ENCODE results near the gene TMC8. TPM values are rescaled to one million over a fixed set of nuclear protein-coding genes. Genes with fewer than 3 reads are reported as not detected.

Gene TMC8
- total and polyA plus RNA-seq, 2 of the 8 experiments (the other 6 are each of a cell fraction or from before 2014, with no cell fraction given): 1.00 to 2.8 TPM

DNA sequence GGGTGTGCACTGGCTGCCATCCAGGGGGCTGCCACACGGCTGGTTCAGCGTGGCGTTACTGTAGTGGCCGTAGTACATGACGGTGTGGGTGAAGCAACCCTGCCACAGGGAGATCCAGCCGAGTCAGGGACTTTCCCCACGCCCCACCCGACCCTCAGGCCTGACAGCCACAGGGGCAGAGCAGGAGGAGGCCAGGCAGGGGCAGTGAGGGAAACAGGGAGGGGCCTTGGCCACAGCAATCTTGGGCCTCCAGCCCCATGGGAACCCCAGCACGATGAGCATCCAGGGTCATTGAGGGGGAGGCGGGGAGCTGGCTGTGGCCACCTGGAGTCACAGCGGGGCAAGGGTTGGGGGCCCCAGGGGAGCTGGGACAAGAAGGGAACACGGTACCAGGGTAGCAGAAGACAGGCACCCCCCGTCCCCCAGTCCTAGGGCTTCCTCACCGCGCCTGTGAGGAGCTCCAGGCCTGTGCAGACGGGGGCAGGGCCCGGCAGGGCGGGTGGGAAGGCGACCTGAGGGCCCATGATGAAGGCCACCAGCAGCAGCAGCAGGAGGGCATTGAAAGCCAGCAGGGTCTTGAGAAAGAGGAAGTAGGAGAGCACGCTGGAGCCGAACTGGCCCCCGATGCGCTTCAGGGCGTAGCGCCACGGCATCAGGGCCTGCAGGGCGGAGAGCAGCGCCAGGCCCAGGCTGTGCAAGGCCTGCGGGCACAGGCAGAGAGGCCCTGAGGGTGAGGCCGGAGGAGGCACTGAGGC, 6.3 kb upstream of the TMC8 start:
- H4K91ac ChIP-seq (replicated peaks; ENCODE audit: insufficient read length, low read length): no peak overlapping the region
- CTCF ChIA-PET (ENCODE audit: partially characterized antibody): interaction anchor here (1.2 to 11.4 kb wide), 4 partner anchors 10 to 53 kb away, joined by 3 to 122 read pairs (median 8); no protein-coding TSS in a partner anchor
- POLR2A ChIA-PET (ENCODE audit: partially characterized antibody): interaction anchor here (0.8 to 2.5 kb wide), 4 partner anchors 10 to 63 kb away, joined by 3 to 6 read pairs (median 5); partner anchors contain the start of genes AFMID and TK1
- no peaks in the 10 kb centered on the region for H3K79me2 ChIP-seq (ENCODE audit: control insufficient read depth in 1 of 2, insufficient read depth in 2 of 2, low read length in 2 of 2)
- WGBS, 2 experiments (ENCODE audit: extremely low coverage in 1 of 2, insufficient coverage in 1 of 2, insufficient read length in 1 of 2, insufficient replicate concordance in 2 of 2, low coverage in 1 of 2, low lambda C conversion rate in 2 of 2, missing lambda C conversion rate in 1 of 2): 90% methylated on average over 26 of the region's 30 CpGs; no CpG with 5 or more reads in 1 of the 2 experiments
- H3K4ac ChIP-seq (replicated peaks; ENCODE audit: insufficient read length, low read depth, low read length): no peak overlapping the region
- H2AFZ ChIP-seq (ENCODE audit: low read length): no peak overlapping the region
- H3K27ac ChIP-seq (ENCODE audit: low read depth, low read length): no peak overlapping the region
- H4K20me1 ChIP-seq (replicated peaks in 1 of 2; ENCODE audit: control insufficient read depth in 1 of 2, insufficient read depth in 2 of 2, low read length in 2 of 2): peaks cover 4 to 19% of the 10 kb centered on the region in 2 experiments
- H3K36me3 ChIP-seq (ENCODE audit: control insufficient read depth in 2 of 4, insufficient read depth in 4 of 4, low read length in 3 of 4): peaks cover 2 to 32% (median 13%) of the 10 kb centered on the region in 4 experiments; a peak in 5 of 8 replicates
- no peak overlapping the region for H3K23ac ChIP-seq (ENCODE audit: insufficient read length)
- no peak overlapping the region for H2BK15ac ChIP-seq (ENCODE audit: low read length)
- H2BK5ac ChIP-seq (ENCODE audit: low read depth, low read length): 0 out of 2 replicates have a peak overlapping the region, but pooled peaks have one; percentile 35
- no peaks in the 10 kb centered on the region for H3K9me3 ChIP-seq (ENCODE audit: insufficient read depth in 2 of 2, low read depth in 1 of 2, low read length in 1 of 2)
- no peak overlapping the region for H3K9ac ChIP-seq (replicated peaks in 1 of 4; ENCODE audit: extremely low read depth in 1 of 4, low read depth in 3 of 4, low read length in 3 of 4)
- H3K27me3 ChIP-seq (replicated peaks in 1 of 4; ENCODE audit: control insufficient read depth in 3 of 4, extremely low read depth in 1 of 4, insufficient read depth in 3 of 4, low read length in 3 of 4): no peaks in the 10 kb centered on the region
- no peak overlapping the region for H2BK12ac ChIP-seq (ENCODE audit: low read depth, low read length)
- H2BK120ac ChIP-seq (replicated peaks; ENCODE audit: low read depth, low read length): no peak overlapping the region
- no peak for DNase-seq (ENCODE audit: low read depth in 1 of 2, low spot score in 2 of 2)
- H3K18ac ChIP-seq (ENCODE audit: extremely low read depth, low read length): no peak overlapping the region
- H3K79me1 ChIP-seq (ENCODE audit: low read depth, low read length): peaks cover 3% of the 10 kb centered on the region
- no peak overlapping the region for H2BK20ac ChIP-seq (ENCODE audit: low read length)
- no peak overlapping the region for H4K5ac ChIP-seq (ENCODE audit: insufficient read length, low read depth, low read length)
- H3K4me3 ChIP-seq (ENCODE audit: extremely low read depth in 1 of 4, insufficient read depth in 2 of 4, low read depth in 3 of 4, low read length in 4 of 4): no peak overlapping the region
- H3K4me1 ChIP-seq (replicated peaks in 1 of 4; ENCODE audit: control insufficient read depth in 3 of 4, insufficient read depth in 4 of 4, low read length in 3 of 4): peaks cover 0 to 14% (median 10%) of the 10 kb centered on the region in 4 experiments; a peak in 6 of 7 replicates
- no peak overlapping the region for H3K56ac ChIP-seq (replicated peaks; ENCODE audit: insufficient read length, low read depth, low read length)
- no peak overlapping the region for H3K4me2 ChIP-seq (ENCODE audit: insufficient read depth in 1 of 2, low read depth in 2 of 2, low read length in 2 of 2)
- H4K8ac ChIP-seq (ENCODE audit: extremely low read depth, insufficient read depth, low read length): no peak overlapping the region
- H3K14ac ChIP-seq (ENCODE audit: insufficient read length): no peak overlapping the region
- FAIRE-seq: no peak
- H2AK5ac ChIP-seq (ENCODE audit: low read depth, low read length): no peak overlapping the region
- peaks cover 14% of the 10 kb centered on the region for H3K23me2 ChIP-seq (ENCODE audit: low read depth, low read length)
- TF ChIP-seq ZNF274 (IDR thresholded peaks at IDR 0.05; ENCODE audit: borderline replicate concordance, extremely low read depth, low read length) (no peak), ATF2 (IDR thresholded peaks at IDR 0.05; ENCODE audit: low read length) (no peak), SP1 (IDR thresholded peaks at IDR 0.05; ENCODE audit: low read depth, low read length) (no peak), NRF1 (IDR thresholded peaks at IDR 0.05; ENCODE audit: low read depth, low read length) (no peak), POLR2AphosphoS5 (IDR thresholded peaks at IDR 0.05; ENCODE audit: low read depth, low read length) (no peak), EP300 (IDR thresholded peaks at IDR 0.05; ENCODE audit: borderline replicate concordance in 1 of 2, low read depth in 2 of 2, low read length in 2 of 2) (no peak), KDM4A (IDR thresholded peaks at IDR 0.05; ENCODE audit: low read depth, low read length, severe bottlenecking) (no peak), POU5F1 (IDR thresholded peaks at IDR 0.05; ENCODE audit: low read depth, low read length) (no peak), SP2 (IDR thresholded peaks at IDR 0.05; ENCODE audit: low read length) (no peak)

Measured in H1 (cell line).